ENCODE measurements around the gene SPOCD1. TPM values are rescaled to one million over a fixed set of nuclear protein-coding genes. Genes with fewer than 3 reads are reported as not detected.

Gene SPOCD1
- total RNA-seq, 2 experiments from 2014 or later = 0.60 to 1.0 TPM

GRCh38 chr1:31754397-31754796 lies 61.4 kb downstream of the SPOCD1 start:
- peaks cover 24% of the 10 kb centered on the region for H3K4me1 ChIP-seq (ENCODE audit: insufficient read depth, low read length, poor library complexity, severe bottlenecking)
- ChIA-PET POLR2A (no interaction called here), CTCF (ENCODE audit: unreplicated experiment) (no interaction called here)
- H2AFZ ChIP-seq (ENCODE audit: low read length) = no peak overlapping the region
- no peaks in the 10 kb centered on the region for H3K9me2 ChIP-seq (ENCODE audit: insufficient read depth, low read length)
- H3K9me3 ChIP-seq (ENCODE audit: low read length) = no peaks in the 10 kb centered on the region
- DNase-seq (ENCODE audit: low spot score) = no peak
- H3K27ac ChIP-seq (ENCODE audit: low read depth, low read length, poor library complexity, severe bottlenecking) = no peak overlapping the region
- no peak overlapping the region for H3K4me3 ChIP-seq (ENCODE audit: low read depth, low read length, poor library complexity, severe bottlenecking)
- intact Hi-C loops (cut with micrococcal nuclease; ENCODE audit: unreplicated experiment) = no loop called here
- H4K20me1 ChIP-seq (ENCODE audit: insufficient read depth, low read length) = peaks cover 4% of the 10 kb centered on the region; the same call in 1 of the 2 replicates
- TF ChIP-seq CTCF (conservative IDR thresholded peaks at IDR 0.05; ENCODE audit: low read length) (no peak), EZH2phosphoT487 (IDR thresholded peaks at IDR 0.05; ENCODE audit: borderline replicate concordance, low read depth, low read length) (no peak)
- H3K4me2 ChIP-seq (ENCODE audit: low read length) = no peak overlapping the region
- BruUV-seq (replicated peaks) = no TSS peak
- H3K79me2 ChIP-seq (ENCODE audit: insufficient read depth, low read depth, low read length) = no peaks in the 10 kb centered on the region
- H3K36me3 ChIP-seq (ENCODE audit: insufficient read depth, low read length) = no peaks in the 10 kb centered on the region

DNA sequence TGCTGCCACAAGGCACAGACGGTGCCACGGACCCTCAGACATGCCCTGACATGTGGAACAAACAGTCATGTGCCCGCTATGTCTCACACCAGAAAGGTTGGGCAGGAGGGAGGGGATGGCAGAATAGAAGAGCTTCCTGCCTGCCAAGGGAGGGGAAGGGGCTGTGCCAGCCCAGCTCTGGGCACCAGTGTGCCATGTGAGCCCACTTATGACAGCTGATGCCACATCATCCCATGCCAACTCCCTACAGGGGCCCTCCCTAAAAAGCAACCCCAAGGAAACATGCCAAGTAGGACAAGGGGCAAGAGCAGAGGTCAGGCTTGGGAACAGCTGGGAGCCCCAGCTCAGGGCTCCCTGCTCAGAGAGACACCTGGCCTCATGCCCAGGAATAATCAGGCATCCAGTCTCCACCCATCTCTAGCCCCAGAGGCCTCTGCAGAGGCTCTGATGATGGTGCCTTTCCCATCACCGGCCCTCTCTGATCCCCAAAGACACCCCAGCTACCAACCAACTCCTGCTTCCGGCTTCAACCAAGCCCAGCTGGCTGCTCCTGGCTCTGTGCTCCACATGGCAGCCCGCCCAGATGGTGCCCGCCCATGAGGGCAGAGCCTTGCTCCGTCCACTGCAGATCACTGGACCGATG lies 62.0 kb downstream of the SPOCD1 start:
- Histone ChIP-seq H3K9me3 (ENCODE audit: low read length) (no peaks in the 10 kb centered on the region), H3K79me2 (ENCODE audit: insufficient read depth, low read depth, low read length) (no peaks in the 10 kb centered on the region), H2AFZ (ENCODE audit: low read length) (no peak overlapping the region), H4K20me1 (ENCODE audit: insufficient read depth, low read length) (peaks cover 4% of the 10 kb centered on the region; the same call in 1 of the 2 replicates), H3K9me2 (ENCODE audit: insufficient read depth, low read length) (no peaks in the 10 kb centered on the region), H3K4me1 (ENCODE audit: insufficient read depth, low read length, poor library complexity, severe bottlenecking) (peaks cover 24% of the 10 kb centered on the region), H3K36me3 (ENCODE audit: insufficient read depth, low read length) (no peaks in the 10 kb centered on the region), H3K4me2 (ENCODE audit: low read length) (no peak overlapping the region), H3K4me3 (ENCODE audit: low read depth, low read length, poor library complexity, severe bottlenecking) (no peak overlapping the region), H3K27ac (ENCODE audit: low read depth, low read length, poor library complexity, severe bottlenecking) (no peak overlapping the region)
- no peak for DNase-seq (ENCODE audit: low spot score)
- CTCF ChIA-PET (ENCODE audit: unreplicated experiment) = interaction anchor here (0.6 kb wide), 1 partner anchor 9 kb away, joined by 3 read pairs; no protein-coding TSS in a partner anchor
- TF ChIP-seq CTCF (conservative IDR thresholded peaks at IDR 0.05; ENCODE audit: low read length) (no peak), EZH2phosphoT487 (IDR thresholded peaks at IDR 0.05; ENCODE audit: borderline replicate concordance, low read depth, low read length) (no peak)
- BruUV-seq (replicated peaks) = no TSS peak
- intact Hi-C loops (cut with micrococcal nuclease; ENCODE audit: unreplicated experiment) = no loop called here
- POLR2A ChIA-PET = interaction anchor here (0.6 kb wide), 2 partner anchors 85 to 783 kb away, joined by 3 read pairs; no protein-coding TSS in a partner anchor

DNA sequence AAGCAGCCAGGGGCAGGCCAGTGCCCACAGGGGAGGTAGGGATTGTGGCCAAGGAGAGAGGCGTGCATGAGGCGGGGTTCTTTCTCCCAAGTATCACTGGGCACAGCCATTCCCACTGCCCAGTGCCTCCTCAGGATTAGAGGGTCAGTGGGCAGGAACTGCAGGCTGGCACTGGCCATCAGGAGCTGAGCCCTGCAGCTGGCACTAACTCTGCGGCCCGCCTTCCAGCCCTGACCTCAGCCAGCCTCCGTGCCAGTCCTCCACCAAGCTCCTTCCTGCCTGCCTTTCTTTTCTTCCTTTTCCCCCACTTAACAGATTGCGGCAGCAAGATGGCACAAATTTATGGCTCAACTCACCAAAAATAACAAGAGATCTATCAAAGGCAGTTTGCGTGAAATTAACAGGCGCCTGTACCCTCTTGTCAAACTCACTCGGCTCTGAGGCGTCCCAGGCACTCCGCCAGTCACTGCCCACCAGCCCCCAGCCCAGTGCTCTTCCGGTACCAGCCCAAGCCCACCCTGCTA lies 62.8 kb downstream of the SPOCD1 start:
- CTCF ChIA-PET (ENCODE audit: unreplicated experiment) = no interaction called here
- peaks cover 24% of the 10 kb centered on the region for H3K4me1 ChIP-seq (ENCODE audit: insufficient read depth, low read length, poor library complexity, severe bottlenecking)

More for the DNA sequence above, 62.8 kb downstream of the SPOCD1 start:
- Histone ChIP-seq H4K20me1 (ENCODE audit: insufficient read depth, low read length) (peaks cover 4% of the 10 kb centered on the region; the same call in 1 of the 2 replicates), H3K4me2 (ENCODE audit: low read length) (no peak overlapping the region), H3K79me2 (ENCODE audit: insufficient read depth, low read depth, low read length) (no peaks in the 10 kb centered on the region), H3K9me3 (ENCODE audit: low read length) (no peaks in the 10 kb centered on the region), H3K9me2 (ENCODE audit: insufficient read depth, low read length) (no peaks in the 10 kb centered on the region), H3K27ac (ENCODE audit: low read depth, low read length, poor library complexity, severe bottlenecking) (no peak overlapping the region), H3K36me3 (ENCODE audit: insufficient read depth, low read length) (no peaks in the 10 kb centered on the region), H2AFZ (ENCODE audit: low read length) (no peak overlapping the region), H3K4me3 (ENCODE audit: low read depth, low read length, poor library complexity, severe bottlenecking) (no peak overlapping the region)
- intact Hi-C loops (cut with micrococcal nuclease; ENCODE audit: unreplicated experiment) = no loop called here
- TF ChIP-seq CTCF (conservative IDR thresholded peaks at IDR 0.05; ENCODE audit: low read length) = no peak
- POLR2A ChIA-PET = interaction anchor here (0.6 kb wide), 2 partner anchors 86 to 784 kb away, joined by 3 read pairs; no protein-coding TSS in a partner anchor
- no peak for DNase-seq (ENCODE audit: low spot score)
- BruUV-seq (replicated peaks) = no TSS peak
